IMR-90 (cell line): ENCODE measurements around the gene RIMS4. TPM values are rescaled to one million over a fixed set of nuclear protein-coding genes. Genes with fewer than 3 reads are reported as not detected.

Source experiments
- ATAC-seq: fragments of 200-7000 bp; cut with Tn5 transposase; 2 replicates; pipeline ENCODE4 v1.9.1; 2020; ENCODE audit warnings: low read depth, mild to moderate bottlenecking, moderate library complexity
- BruUV-seq: library from RNA; stranded (reverse); fragments of 400-500 nt; replicated peaks from 2 replicates; lab custom pipeline; 2021; lab: Mats Ljungman, UMichigan
- CTCF ChIA-PET: fragments of 300-600 bp; formaldehyde crosslinking; extraction: SDS; loops from one replicate; lab custom pipeline; 2021; ENCODE audit warnings: antibody characterized with exemption; lab: Yijun Ruan, JAX
- POLR2A ChIA-PET: fragments of 300-600 bp; sonication (Branson Sonifier 250); formaldehyde crosslinking; loops from one replicate; lab custom pipeline; 2022; ENCODE audit warnings: antibody characterized with exemption; ENCODE audit not compliant: unreplicated experiment; lab: Charles Lee
- DNase-seq: peaks from one replicate; pipeline ENCODE4 v3.0.0; 2013
- H2AFZ ChIP-seq: replicated peaks from 2 replicates; pipeline ENCODE3; 2013; ENCODE audit warnings: low read length, mild to moderate bottlenecking; ENCODE audit not compliant: poor library complexity
- H2AK5ac ChIP-seq: 2 replicates; pipeline ENCODE4 v1.6.1; 2013; ENCODE audit warnings: low read depth, low read length, inconsistent platforms
- H2AK9ac ChIP-seq: replicated peaks from 2 replicates; pipeline ENCODE3; 2013; ENCODE audit warnings: mild to moderate bottlenecking, low read depth, low read length, moderate library complexity; ENCODE audit not compliant: poor library complexity
- H2BK120ac ChIP-seq: 2 replicates; pipeline ENCODE4 v1.6.1; 2013; ENCODE audit warnings: low read depth, low read length, inconsistent platforms
- H2BK15ac ChIP-seq: 3 replicates; pipeline ENCODE4 v1.6.1; 2013; ENCODE audit warnings: low read depth, low read length, inconsistent platforms
- H2BK20ac ChIP-seq: 2 replicates; pipeline ENCODE4 v1.6.1; 2013; ENCODE audit warnings: low read depth, mild to moderate bottlenecking, inconsistent platforms, low read length, moderate library complexity
- H2BK5ac ChIP-seq: 2 replicates; pipeline ENCODE4 v1.6.1; 2013; ENCODE audit warnings: mild to moderate bottlenecking, low read depth, low read length, inconsistent platforms; ENCODE audit not compliant: poor library complexity, severe bottlenecking
- H3K14ac ChIP-seq: replicated peaks from 2 replicates; pipeline ENCODE4 v1.6.1; 2013; ENCODE audit warnings: low read depth, low read length, inconsistent platforms
- H3K18ac ChIP-seq: 2 replicates; pipeline ENCODE4 v1.6.1; 2013; ENCODE audit warnings: low read depth, low read length, control low read depth
- H3K23ac ChIP-seq: 2 replicates; pipeline ENCODE4 v1.6.1; 2013; ENCODE audit warnings: low read depth, low read length, inconsistent platforms
- H3K27ac ChIP-seq: 2 replicates; pipeline ENCODE4 v1.5.1; 2013; ENCODE audit warnings: mild to moderate bottlenecking, control low read depth, low read length; ENCODE audit not compliant: insufficient read depth
- H3K27me3 ChIP-seq: 2 replicates; pipeline ENCODE4 v1.6.1; 2013; ENCODE audit warnings: low read length; ENCODE audit not compliant: control insufficient read depth, insufficient read depth
- H3K36me3 ChIP-seq: 2 replicates; pipeline ENCODE4 v1.6.1; 2013; ENCODE audit warnings: low read length, mixed read lengths; ENCODE audit not compliant: control insufficient read depth, insufficient read depth
- H3K4ac ChIP-seq: 2 replicates; pipeline ENCODE4 v1.6.1; 2013; ENCODE audit warnings: low read depth, low read length, inconsistent platforms
- H3K4me1 ChIP-seq: 2 replicates; pipeline ENCODE4 v1.6.1; 2013; ENCODE audit warnings: low read length, mixed read lengths; ENCODE audit not compliant: control insufficient read depth, insufficient read depth
- H3K4me2 ChIP-seq: 2 replicates; pipeline ENCODE4 v1.6.1; 2013; ENCODE audit warnings: low read depth, mild to moderate bottlenecking, control low read depth, low read length, moderate library complexity
- H3K4me3 ChIP-seq: 2 replicates; pipeline ENCODE4 v1.5.1; 2013; ENCODE audit warnings: low read depth, mild to moderate bottlenecking, control low read depth, low read length, moderate library complexity; ENCODE audit not compliant: insufficient read depth
- H3K56ac ChIP-seq: 2 replicates; pipeline ENCODE4 v1.6.1; 2013; ENCODE audit warnings: low read length, inconsistent platforms; ENCODE audit not compliant: insufficient read depth; ENCODE audit errors: extremely low read depth
- H3K79me1 ChIP-seq, 2 experiments: 2 replicates each; pipeline ENCODE4 v1.6.1; 2013; ENCODE audit warnings: low read length in 2 of 2, inconsistent platforms in 1 of 2, low read depth in 1 of 2
- H3K9ac ChIP-seq: 2 replicates; pipeline ENCODE4 v1.6.1; 2013; ENCODE audit warnings: low read depth, low read length, control low read depth
- H3K9me1 ChIP-seq: 2 replicates; pipeline ENCODE4 v1.6.1; 2013; ENCODE audit warnings: low read length, inconsistent platforms; ENCODE audit not compliant: insufficient read depth
- H3K9me3 ChIP-seq: 2 replicates; pipeline ENCODE4 v1.6.1; 2013; ENCODE audit warnings: low read length; ENCODE audit not compliant: control insufficient read depth, insufficient read depth
- H4K20me1 ChIP-seq: 2 replicates; pipeline ENCODE4 v1.6.1; 2013; ENCODE audit warnings: low read length, inconsistent platforms; ENCODE audit not compliant: insufficient read depth
- H4K5ac ChIP-seq: 2 replicates; pipeline ENCODE4 v1.6.1; 2013; ENCODE audit warnings: mild to moderate bottlenecking, low read depth, low read length, control low read depth
- H4K8ac ChIP-seq, 2 experiments: 2 replicates each; pipeline ENCODE4 v1.6.1; 2013; ENCODE audit warnings: low read depth in 2 of 2, low read length in 2 of 2, control low read depth in 1 of 2, inconsistent platforms in 1 of 2
- H4K91ac ChIP-seq: 2 replicates; pipeline ENCODE4 v1.6.1; 2013; ENCODE audit warnings: low read depth, low read length, inconsistent platforms; ENCODE audit not compliant: insufficient read depth
- BHLHE40 ChIP-seq: fragments of 150-350 bp; IDR thresholded peaks from 2 replicates; pipeline ENCODE4 v1.6.1; 2016; ENCODE audit warnings: mild to moderate bottlenecking, low read depth, low read length
- CEBPB ChIP-seq: IDR thresholded peaks from 2 replicates; pipeline ENCODE4 v1.6.1; 2012; ENCODE audit warnings: low read depth, low read length, improper control_type of control experiment
- CHD1 ChIP-seq: IDR thresholded peaks from 2 replicates; pipeline ENCODE4 v1.6.1; 2012; ENCODE audit warnings: low read depth, low read length, improper control_type of control experiment
- FOS ChIP-seq: fragments of 150-350 bp; IDR thresholded peaks from 2 replicates; pipeline ENCODE4 v1.6.1; 2016; ENCODE audit warnings: low read depth, low read length
- MAZ ChIP-seq: IDR thresholded peaks from 2 replicates; pipeline ENCODE4 v1.6.1; 2012; ENCODE audit warnings: low read depth, mild to moderate bottlenecking, low read length, improper control_type of control experiment, moderate library complexity, borderline replicate concordance
- MXI1 ChIP-seq: IDR thresholded peaks from 2 replicates; pipeline ENCODE4 v1.6.1; 2012; ENCODE audit warnings: low read depth, mild to moderate bottlenecking, low read length, moderate library complexity, borderline replicate concordance
- NFE2L2 ChIP-seq: fragments of 150-350 bp; IDR thresholded peaks from 2 replicates; pipeline ENCODE4 v1.6.1; 2016; ENCODE audit warnings: low read depth, mild to moderate bottlenecking, low read length
- RCOR1 ChIP-seq: IDR thresholded peaks from 2 replicates; pipeline ENCODE4 v1.6.1; 2012; ENCODE audit warnings: mild to moderate bottlenecking, low read length, improper control_type of control experiment; ENCODE audit not compliant: insufficient replicate concordance
- RFX5 ChIP-seq: IDR thresholded peaks from 2 replicates; pipeline ENCODE4 v1.8.0; 2012; ENCODE audit warnings: low read depth, mild to moderate bottlenecking, low read length, moderate library complexity
- SMC3 ChIP-seq: fragments of 150-350 bp; IDR thresholded peaks from 2 replicates; pipeline ENCODE4 v1.6.1; 2016; ENCODE audit warnings: low read depth, mild to moderate bottlenecking, antibody characterized with exemption, low read length, moderate library complexity
- USF2 ChIP-seq: fragments of 150-350 bp; IDR thresholded peaks from 2 replicates; pipeline ENCODE4 v1.6.1; 2017; ENCODE audit warnings: mild to moderate bottlenecking, antibody characterized with exemption, low read length, low read depth
- WGBS, 2 experiments: methylation state at CpG; one replicate each; pipeline versions ENCODE4 v1.1.5 to v1.1.7; 2013; ENCODE audit warnings: missing lambda C conversion rate in 2 of 2; ENCODE audit not compliant: insufficient read length in 1 of 2; ENCODE audit errors: extremely low coverage in 2 of 2; 5-methylcytosine and 5-hydroxymethylcytosine counted together
- dilution Hi-C: fragments of 300-500 bp; cut with HindIII; formaldehyde crosslinking; loops from one replicate; pipeline ENCODE4 v1.14.3; 2018; ENCODE audit warnings: low sequenced_read_pairs; ENCODE audit not compliant: unreplicated experiment
- in situ Hi-C: fragments of 300-500 bp; cut with MboI; formaldehyde crosslinking; loops from 3 replicates; pipeline ENCODE4 v1.14.3; 2019; ENCODE audit warnings: low sequenced_read_pairs, inconsistent platforms, mixed read lengths
- intact Hi-C: fragments of 100-400 bp; cut with micrococcal nuclease; formaldehyde crosslinking; loops from 2 replicates; pipeline ENCODE4 v1.10.0; 2022
- polyA plus RNA-seq, 3 experiments: library from polyadenylated mRNA; depleted of rRNA; stranded (reverse); fragments of >200 nt; gene quantifications; 2 replicates each; pipeline ENCODE4 v1.2.3, GENCODE V29; 2012; ENCODE audit warnings: low replicate concordance in 1 of 3
- total RNA-seq: library from RNA; depleted of rRNA; stranded (reverse); fragments of >200 nt; gene quantifications from 2 replicates; pipeline ENCODE4 v1.2.3, GENCODE V29; 2012
- TF ChIP-seq, protein P1 (sequence below): conservative IDR thresholded peaks from 2 replicates; pipeline ENCODE4 v1.5.1; 2012; ENCODE audit warnings: mild to moderate bottlenecking, low read depth, low read length, improper control_type of control experiment

Gene RIMS4
- total and polyA plus RNA-seq, 2 of the 4 experiments (the other 2 are of a cell fraction) = not detected

DNA sequence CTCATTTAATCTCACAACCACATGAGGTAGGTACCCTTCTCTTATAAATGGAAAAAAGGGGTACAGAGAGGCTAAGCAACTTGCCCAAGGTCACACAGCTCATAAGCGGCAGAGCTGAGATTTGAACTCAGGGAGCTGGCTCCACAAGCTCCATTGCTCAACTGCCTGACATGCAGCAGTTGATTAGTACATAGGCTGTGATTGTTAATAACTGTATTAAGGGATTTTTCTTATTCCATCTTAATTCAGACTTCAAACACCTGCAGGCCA is 88.6 kb downstream of the RIMS4 start:
- Histone ChIP-seq H2AK9ac (no peak overlapping the region), H3K4ac (no peak overlapping the region; the same call in 1 of the 2 replicates), H3K9me3 (no peaks in the 10 kb centered on the region), H2BK20ac (peak overlapping the region; percentile 33; the same call in 1 of the 2 replicates), H2BK5ac (peak overlapping the region; percentile 22), H3K4me2 (no peak overlapping the region), H3K36me3 (no peaks in the 10 kb centered on the region), H4K91ac (no peak overlapping the region; the same call in 1 of the 2 replicates), H3K23ac (no peak overlapping the region), H4K8ac (no peak overlapping the region), H3K56ac (no peak overlapping the region), H3K9me1 (peaks cover 5% of the 10 kb centered on the region; the same call in 1 of the 2 replicates), H2BK120ac (0 out of 2 replicates have a peak overlapping the region, but pooled peaks have one; percentile 2), H2AK5ac (no peak overlapping the region), H3K4me3 (no peak overlapping the region), H3K9ac (no peak overlapping the region), H3K18ac (peak overlapping the region; percentile 72), H3K14ac (no peak overlapping the region; the same call in 1 of the 2 replicates), H2AFZ (no peak overlapping the region), H4K5ac (no peak overlapping the region; the same call in 1 of the 2 replicates), H3K79me1 (no peaks in the 10 kb centered on the region), H2BK15ac (no peak overlapping the region), H3K27ac (peak overlapping the region; percentile 36; the same call in 1 of the 2 replicates), H3K4me1 (peaks cover 5% of the 10 kb centered on the region; the same call in 1 of the 2 replicates), H3K27me3 (no peaks in the 10 kb centered on the region; the same call in 1 of the 2 replicates), H4K20me1 (no peaks in the 10 kb centered on the region; the same call in 1 of the 2 replicates)
- DNase-seq (no peak), ATAC-seq (no peak)
- no TSS peak for BruUV-seq
- ChIA-PET CTCF (interaction anchor here (1.5 to 1.7 kb wide), 2 partner anchors 9 to 12 kb away, joined by 4 to 6 read pairs; no protein-coding TSS in a partner anchor), POLR2A (no interaction called here)
- dilution Hi-C loops (no loop called here), intact Hi-C loops (loop anchor here (2.0 kb wide), 1 partner anchor 29 kb away; no protein-coding TSS in a partner anchor), in situ Hi-C loops (no loop called here)
- TF ChIP-seq MXI1 (no peak), CEBPB (no peak), RFX5 (no peak), FOS (no peak), BHLHE40 (no peak), SMC3 (no peak), MAZ (no peak), NFE2L2 (no peak), CHD1 (no peak), RCOR1 (no peak), USF2 (no peak)
- TF ChIP-seq, protein P1, sequence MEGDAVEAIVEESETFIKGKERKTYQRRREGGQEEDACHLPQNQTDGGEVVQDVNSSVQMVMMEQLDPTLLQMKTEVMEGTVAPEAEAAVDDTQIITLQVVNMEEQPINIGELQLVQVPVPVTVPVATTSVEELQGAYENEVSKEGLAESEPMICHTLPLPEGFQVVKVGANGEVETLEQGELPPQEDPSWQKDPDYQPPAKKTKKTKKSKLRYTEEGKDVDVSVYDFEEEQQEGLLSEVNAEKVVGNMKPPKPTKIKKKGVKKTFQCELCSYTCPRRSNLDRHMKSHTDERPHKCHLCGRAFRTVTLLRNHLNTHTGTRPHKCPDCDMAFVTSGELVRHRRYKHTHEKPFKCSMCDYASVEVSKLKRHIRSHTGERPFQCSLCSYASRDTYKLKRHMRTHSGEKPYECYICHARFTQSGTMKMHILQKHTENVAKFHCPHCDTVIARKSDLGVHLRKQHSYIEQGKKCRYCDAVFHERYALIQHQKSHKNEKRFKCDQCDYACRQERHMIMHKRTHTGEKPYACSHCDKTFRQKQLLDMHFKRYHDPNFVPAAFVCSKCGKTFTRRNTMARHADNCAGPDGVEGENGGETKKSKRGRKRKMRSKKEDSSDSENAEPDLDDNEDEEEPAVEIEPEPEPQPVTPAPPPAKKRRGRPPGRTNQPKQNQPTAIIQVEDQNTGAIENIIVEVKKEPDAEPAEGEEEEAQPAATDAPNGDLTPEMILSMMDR = no peak
- no CpG with 5 or more reads among the region's 1 CpG for WGBS, 2 experiments
